A673 (cell line): ENCODE data around the gene UGT1A7. TPM values are rescaled to one million over a fixed set of nuclear protein-coding genes. Genes with fewer than 3 reads are reported as not detected.

ENCODE experiments used
- BruUV-seq: library from RNA; stranded (reverse); fragments of 400-500 nt; replicated peaks from 2 replicates; lab custom pipeline; 2021; lab: Mats Ljungman, UMichigan
- CTCF ChIA-PET: fragments of 300-600 bp; sonication (Branson Sonifier 250); formaldehyde crosslinking; loops from one replicate; lab custom pipeline; 2022; ENCODE audit warnings: antibody characterized with exemption; lab: Charles Lee
- POLR2A ChIA-PET: fragments of 300-600 bp; sonication (Branson Sonifier 250); formaldehyde crosslinking; loops from one replicate; lab custom pipeline; 2022; ENCODE audit warnings: antibody characterized with exemption; ENCODE audit not compliant: low non-redundant PET; lab: Charles Lee
- DNase-seq: peaks from one replicate; pipeline ENCODE4 v3.0.0-alpha.2; 2015; ENCODE audit warnings: low spot score
- H3K27ac ChIP-seq: fragments of 200-600 bp; sonication (generic); 2 replicates; pipeline ENCODE4 v1.5.1; 2016; ENCODE audit warnings: mixed run types, low read depth, mild to moderate bottlenecking, mixed read lengths, antibody characterized with exemption, low read length; ENCODE audit not compliant: poor library complexity, severe bottlenecking
- H3K27me3 ChIP-seq: fragments of 200-600 bp; sonication (generic); replicated peaks from 2 replicates; pipeline ENCODE4 v1.6.1; 2017; ENCODE audit warnings: mixed run types, low read depth, mild to moderate bottlenecking, mixed read lengths, antibody characterized with exemption, low read length; ENCODE audit not compliant: insufficient read depth, poor library complexity
- H3K36me3 ChIP-seq: fragments of 200-600 bp; sonication (generic); 2 replicates; pipeline ENCODE4 v1.6.1; 2016; ENCODE audit warnings: mixed run types, mild to moderate bottlenecking, mixed read lengths, antibody characterized with exemption, low read length; ENCODE audit not compliant: insufficient read depth, poor library complexity, severe bottlenecking
- H3K4me1 ChIP-seq: fragments of 200-600 bp; sonication (generic); 2 replicates; pipeline ENCODE4 v1.6.1; 2017; ENCODE audit warnings: mixed run types, mild to moderate bottlenecking, mixed read lengths, antibody characterized with exemption, low read length; ENCODE audit not compliant: insufficient read depth, poor library complexity, severe bottlenecking
- H3K4me3 ChIP-seq: fragments of 200-600 bp; sonication (generic); 2 replicates; pipeline ENCODE4 v1.5.1; 2016; ENCODE audit warnings: low read depth, mixed run types, mild to moderate bottlenecking, mixed read lengths, low read length; ENCODE audit not compliant: poor library complexity, severe bottlenecking
- H3K9me3 ChIP-seq: fragments of 200-600 bp; sonication (generic); 2 replicates; pipeline ENCODE4 v1.6.1; 2016; ENCODE audit warnings: mixed run types, low read depth, mild to moderate bottlenecking, mixed read lengths, antibody characterized with exemption, low read length; ENCODE audit not compliant: poor library complexity, severe bottlenecking
- CTCF ChIP-seq: fragments of 300-800, 200-600 bp; sonication (generic); conservative IDR thresholded peaks from 2 replicates; pipeline ENCODE4 v1.5.1; 2017; ENCODE audit warnings: low read depth, mild to moderate bottlenecking, antibody characterized with exemption, low read length, moderate library complexity, mixed read lengths
- EZH2 ChIP-seq: fragments of 200-600 bp; sonication (generic); IDR thresholded peaks from 2 replicates; pipeline ENCODE4 v1.6.1; 2017; ENCODE audit warnings: borderline replicate concordance, low read depth, mild to moderate bottlenecking, mixed read lengths, antibody characterized with exemption, low read length; ENCODE audit not compliant: poor library complexity, severe bottlenecking
- intact Hi-C: fragments of 100-400 bp; cut with micrococcal nuclease; formaldehyde crosslinking; loops from one replicate; pipeline ENCODE4 v1.10.0; 2022; ENCODE audit not compliant: unreplicated experiment
- total RNA-seq: library from RNA; stranded (reverse); gene quantifications from 2 replicates; pipeline ENCODE4 v1.2.3, GENCODE V29; 2021

Gene UGT1A7
- total RNA-seq, 1 experiment from 2014 or later = not detected

- no peaks in the 10 kb centered on the region for H3K9me3 ChIP-seq
- no peak overlapping the region for H3K4me3 ChIP-seq
- CTCF ChIA-PET = no interaction called here
- no peaks in the 10 kb centered on the region for H3K27me3 ChIP-seq
- no peak overlapping the region for H3K27ac ChIP-seq
- H3K4me1 ChIP-seq = no peaks in the 10 kb centered on the region
- intact Hi-C loops = no loop called here
- TF ChIP-seq CTCF = no peak
- no peak for TF ChIP-seq EZH2
- H3K36me3 ChIP-seq = no peaks in the 10 kb centered on the region
- no peak for DNase-seq
- POLR2A ChIA-PET = no interaction called here
- no TSS peak for BruUV-seq
These were observed 117.5 kb downstream of the UGT1A7 start for GRCh38 chr2:233799087-233799665.

GRCh38 chr2:233799716-233800115 lies 118.0 kb downstream of the UGT1A7 start:
- no peaks in the 10 kb centered on the region for H3K4me1 ChIP-seq
- H3K36me3 ChIP-seq = no peaks in the 10 kb centered on the region
- no peak for DNase-seq
- intact Hi-C loops = no loop called here
- H3K9me3 ChIP-seq = no peaks in the 10 kb centered on the region
- TF ChIP-seq EZH2 (no peak), CTCF (no peak)
- no peak overlapping the region for H3K4me3 ChIP-seq
- BruUV-seq = no TSS peak
- no peak overlapping the region for H3K27ac ChIP-seq
- no peaks in the 10 kb centered on the region for H3K27me3 ChIP-seq
- ChIA-PET POLR2A (no interaction called here), CTCF (no interaction called here)

GRCh38 chr2:233800208-233800607 lies 118.5 kb downstream of the UGT1A7 start:
- no peak overlapping the region for H3K27ac ChIP-seq
- no peak for TF ChIP-seq EZH2
- TF ChIP-seq CTCF = no peak
- no peaks in the 10 kb centered on the region for H3K36me3 ChIP-seq
- H3K4me3 ChIP-seq = no peak overlapping the region
- intact Hi-C loops = no loop called here
- no peak for DNase-seq
- ChIA-PET CTCF (no interaction called here), POLR2A (no interaction called here)
- H3K9me3 ChIP-seq = no peaks in the 10 kb centered on the region
- BruUV-seq = no TSS peak
- H3K4me1 ChIP-seq = no peaks in the 10 kb centered on the region
- no peaks in the 10 kb centered on the region for H3K27me3 ChIP-seq
